Activated CD4-positive, CD25-positive, alpha-beta regulatory T cell treated with anti-CD3 and anti-CD28 coated beads, Interleukin-2, amount 50 U/mL, for 16 hours (primary cell): ENCODE results near the gene TMEM44.
"Not testable (repeated sequence)": the region's sequence is repeated elsewhere in the genome, so short reads cannot be mapped to it uniquely, and the experiment has no call there.

Experiments
- DNase-seq: peaks from one replicate; pipeline ENCODE4 v3.0.0-alpha.2; 2020; ENCODE audit warnings: low read depth, low spot score

The TMEM44 gene

DNA sequence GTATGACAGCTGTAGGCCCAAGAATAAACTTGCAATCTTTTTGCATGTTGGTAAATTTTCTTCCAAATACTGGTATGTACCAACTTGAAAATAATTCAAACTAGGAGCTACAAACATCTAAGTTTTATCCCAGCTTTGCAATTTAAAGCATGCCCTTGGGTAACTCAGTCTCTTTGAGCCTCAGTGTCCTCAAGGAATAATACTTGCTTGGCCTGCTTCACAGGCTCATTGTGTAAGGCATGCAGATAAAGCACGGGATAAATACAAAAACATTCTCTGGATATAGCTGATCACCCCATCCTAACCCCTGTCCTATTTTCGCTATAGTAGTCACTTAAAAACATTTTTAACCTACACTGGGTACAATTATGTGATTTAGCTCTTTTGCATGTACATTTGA is 9.6 kb upstream of the TMEM44 start:
- no peak for DNase-seq

GRCh38 chr3:194640829-194641228 is 7.6 kb upstream of the TMEM44 start:
- no peak for DNase-seq

- no peak for DNase-seq
Measured at GRCh38 chr3:194638991-194639605, 5.9 kb upstream of the TMEM44 start.

GRCh38 chr3:194637541-194638400 is 4.6 kb upstream of the TMEM44 start:
- no peak for DNase-seq

DNA sequence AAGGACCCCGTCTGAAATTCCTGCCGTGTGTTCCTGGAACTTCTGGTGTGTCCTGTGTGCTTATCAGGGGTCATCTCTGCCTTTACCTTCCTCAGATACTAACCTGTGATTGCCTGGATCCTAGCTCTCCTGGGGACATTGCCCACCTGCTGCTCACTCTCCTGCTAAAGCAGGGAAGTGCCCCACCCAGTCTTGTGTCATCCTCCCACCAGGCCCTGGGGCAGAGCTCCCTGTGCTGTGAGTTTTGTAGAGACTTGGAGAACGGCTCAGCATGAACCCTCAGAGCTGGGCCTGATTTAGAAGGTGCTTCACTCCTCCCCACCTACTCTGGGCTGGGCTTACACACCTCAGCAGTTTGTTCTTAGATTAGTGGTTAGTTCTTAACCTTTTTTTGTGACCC is 3.8 kb upstream of the TMEM44 start:
- no peak for DNase-seq

- no peak for DNase-seq
Measured at GRCh38 chr3:194632809-194633348, 340 bp downstream of the TMEM44 start.

DNA sequence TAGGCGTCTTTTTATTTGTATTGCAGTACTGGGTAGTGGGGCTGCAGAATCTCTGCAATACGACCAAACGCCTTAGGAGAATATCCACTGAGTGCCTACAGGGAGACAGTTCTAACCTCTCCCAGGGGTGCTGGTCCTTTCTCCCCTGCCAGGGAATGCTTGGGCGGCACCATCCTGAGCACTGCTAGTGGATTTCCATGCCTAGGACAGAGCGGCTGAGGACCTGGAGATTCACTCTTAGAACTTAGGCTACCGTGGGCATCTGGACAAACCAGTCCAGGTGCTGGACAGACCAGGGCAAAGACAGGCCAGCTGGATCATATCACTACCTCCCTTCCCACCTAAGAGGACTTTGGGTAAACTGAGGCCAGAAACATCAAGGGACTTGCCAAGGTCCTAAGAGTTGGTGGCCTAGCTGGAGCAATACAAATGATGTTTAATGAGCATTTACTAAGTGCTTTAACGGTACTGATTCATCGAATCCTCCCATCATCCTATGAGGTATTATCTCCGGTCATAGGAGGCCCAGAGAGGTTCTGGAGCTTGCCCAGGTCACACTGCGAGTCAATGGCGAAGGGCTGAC is 902 bp downstream of the TMEM44 start:
- no peak for DNase-seq

GRCh38 chr3:194631696-194632095 is 1.5 kb downstream of the TMEM44 start:
- DNase-seq: no peak

DNA sequence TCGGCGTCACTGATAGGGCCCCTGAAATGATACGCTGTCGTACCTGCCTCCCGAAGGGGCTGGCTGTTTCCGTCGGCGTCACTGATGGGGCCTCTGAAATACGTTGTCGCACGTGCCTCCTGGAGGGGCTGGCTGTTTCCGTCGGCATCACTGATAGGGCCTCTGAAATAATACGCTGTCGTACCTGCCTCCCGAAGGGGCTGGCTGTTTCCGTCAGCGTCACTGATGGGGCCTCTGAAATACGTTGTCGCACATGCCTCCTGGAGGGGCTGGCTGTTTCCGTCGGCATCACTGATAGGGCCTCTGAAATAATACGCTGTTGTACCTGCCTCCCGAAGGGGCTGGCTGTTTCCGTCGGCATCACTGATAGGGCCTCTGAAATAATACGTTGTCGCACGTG is 2.5 kb downstream of the TMEM44 start:
- not testable (repeated sequence) for DNase-seq

- no peak for DNase-seq
Measured at GRCh38 chr3:194624956-194625355, 8.3 kb downstream of the TMEM44 start.

GRCh38 chr3:194623449-194624290 is 9.5 kb downstream of the TMEM44 start:
- no peak for DNase-seq

- no peak for DNase-seq
Measured at GRCh38 chr3:194622621-194623340, 10.4 kb downstream of the TMEM44 start.

DNA sequence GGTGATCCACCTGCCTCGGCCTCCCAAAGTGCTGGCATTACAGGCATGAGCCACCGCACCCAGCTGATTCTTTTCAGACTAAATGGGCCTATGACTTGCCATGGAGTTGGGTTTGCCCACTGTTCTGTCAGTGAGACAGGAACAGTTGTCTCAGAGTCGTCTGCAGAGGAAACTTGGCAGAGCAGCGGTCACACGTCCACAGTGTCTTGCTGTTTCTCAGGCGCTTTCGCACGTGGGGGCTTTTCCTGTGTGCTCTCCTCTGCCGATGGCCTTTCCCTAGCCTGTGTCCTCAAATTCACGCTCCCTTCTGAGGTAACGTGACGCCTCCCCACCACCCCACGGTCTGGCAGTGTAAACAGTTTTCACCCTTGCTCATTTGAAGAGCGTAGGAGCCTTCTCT is 11.3 kb downstream of the TMEM44 start:
- DNase-seq: no peak

- no peak for DNase-seq
Measured at GRCh38 chr3:194620196-194620595, 13.0 kb downstream of the TMEM44 start.

GRCh38 chr3:194619741-194620140 is 13.5 kb downstream of the TMEM44 start:
- no peak for DNase-seq

GRCh38 chr3:194618858-194619608 is 14.2 kb downstream of the TMEM44 start:
- DNase-seq: no peak

GRCh38 chr3:194617827-194618226 is 15.4 kb downstream of the TMEM44 start:
- DNase-seq: no peak

- no peak for DNase-seq
Measured at GRCh38 chr3:194617143-194617671, 16.0 kb downstream of the TMEM44 start.

DNA sequence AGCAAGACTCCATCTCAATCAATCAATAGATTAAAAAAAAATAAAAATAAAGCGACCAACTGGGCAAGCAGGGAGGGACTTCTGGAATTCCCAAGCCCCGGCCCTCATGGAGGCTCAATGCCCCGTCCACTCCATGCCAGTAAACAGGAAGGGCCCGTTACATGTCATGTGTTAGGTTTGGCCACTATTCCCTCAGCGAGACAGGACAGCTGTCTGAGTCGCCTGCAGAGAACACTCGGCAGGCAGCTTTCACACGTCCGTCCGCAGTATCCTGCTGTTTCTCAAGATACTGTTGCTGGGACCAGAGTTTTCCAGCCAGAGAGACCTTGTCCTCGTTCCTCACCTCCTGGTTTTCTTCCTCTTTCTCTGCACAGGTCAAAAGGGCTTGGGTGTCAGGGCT is 18.0 kb downstream of the TMEM44 start:
- DNase-seq: no peak

DNA sequence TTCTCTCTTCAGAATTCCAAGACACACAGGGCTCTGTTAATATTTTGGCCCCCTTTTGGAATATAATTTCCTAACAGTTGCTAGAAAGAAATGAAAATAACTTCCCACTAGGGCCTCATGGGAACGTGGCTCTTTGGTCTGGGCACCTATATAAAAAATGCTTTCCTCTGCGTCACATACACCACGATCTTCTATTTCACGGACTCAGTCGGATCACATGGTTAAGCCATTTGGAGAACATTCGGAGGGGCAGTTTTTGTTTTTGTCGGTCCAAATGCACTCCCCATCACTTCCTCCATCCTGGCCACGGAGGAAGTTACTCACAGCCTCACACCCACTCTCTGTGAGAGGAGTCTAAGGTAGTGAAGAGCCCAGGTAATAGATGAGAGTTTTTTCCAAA is 21.0 kb downstream of the TMEM44 start:
- no peak for DNase-seq
